HCT116 (cell line): ENCODE data around the gene CCND1.

Experiments
- CEBPB ChIP-seq: IDR thresholded peaks from 2 replicates; pipeline ENCODE4 v1.6.1; 2012; ENCODE audit warnings: low read depth
- CTCF ChIP-seq, 3 experiments: fragments of 200-600 bp in 1 of 3; sonication (generic) in 1 of 3; IDR thresholded peaks in 2 of 3; conservative IDR thresholded peaks in 1 of 3; 2 replicates each; pipeline ENCODE4 v1.5.1; 2012 to 2017; ENCODE audit warnings: low read depth in 2 of 3, low read length in 2 of 3, antibody characterized with exemption in 1 of 3, borderline replicate concordance in 1 of 3, control low read depth in 1 of 3, mild to moderate bottlenecking in 1 of 3, mixed read lengths in 1 of 3, mixed run types in 1 of 3, moderate library complexity in 1 of 3; ENCODE audit not compliant: insufficient read depth in 1 of 3
- EZH2 ChIP-seq: fragments of 200-600 bp; sonication (generic); IDR thresholded peaks from 2 replicates; pipeline ENCODE4 v1.6.1; 2017; ENCODE audit warnings: antibody characterized with exemption, mixed run types
- EZH2phosphoT487 ChIP-seq: fragments of 200-600 bp; IDR thresholded peaks from 2 replicates; pipeline ENCODE4 v1.6.1; 2018; ENCODE audit warnings: antibody characterized with exemption, borderline replicate concordance
- FOSL1 ChIP-seq: IDR thresholded peaks from 2 replicates; pipeline ENCODE4 v1.6.1; 2012; ENCODE audit warnings: low read depth
- JUND ChIP-seq: IDR thresholded peaks from 2 replicates; pipeline ENCODE4 v1.6.1; 2012
- POLR2A ChIP-seq: IDR thresholded peaks from 2 replicates; pipeline ENCODE4 v1.7.0; 2011; ENCODE audit warnings: borderline replicate concordance; ENCODE audit not compliant: insufficient read depth, insufficient read length; ENCODE audit errors: extremely low read depth
- POLR2AphosphoS5 ChIP-seq: IDR thresholded peaks from 2 replicates; pipeline ENCODE4 v1.6.1; 2011; ENCODE audit warnings: mild to moderate bottlenecking, low read depth, low read length, moderate library complexity
- REST ChIP-seq: IDR thresholded peaks from 2 replicates; pipeline ENCODE4 v1.6.1; 2012; ENCODE audit warnings: low read depth
- SP1 ChIP-seq: IDR thresholded peaks from 2 replicates; pipeline ENCODE4 v1.6.1; 2012; ENCODE audit warnings: low read depth
- SRF ChIP-seq: IDR thresholded peaks from 2 replicates; pipeline ENCODE4 v1.6.1; 2012; ENCODE audit warnings: low read depth
- YY1 ChIP-seq: IDR thresholded peaks from 2 replicates; pipeline ENCODE4 v1.6.1; 2011; ENCODE audit warnings: low read length, low read depth, moderate library complexity, mild to moderate bottlenecking; ENCODE audit not compliant: insufficient replicate concordance; ENCODE audit errors: extremely low read depth
- ZBTB33 ChIP-seq: IDR thresholded peaks from 2 replicates; pipeline ENCODE4 v1.6.1; 2011; ENCODE audit warnings: mild to moderate bottlenecking, low read length, moderate library complexity; ENCODE audit not compliant: insufficient replicate concordance; ENCODE audit errors: extremely low read depth
- TF ChIP-seq, protein P1 (sequence below): IDR thresholded peaks from 2 replicates; pipeline ENCODE4 v1.6.1; 2012

GRCh38 chr11:69677749-69678148 is 36.8 kb downstream of the CCND1 start:
- TF ChIP-seq POLR2A (no peak), SRF (no peak), CTCF (IDR thresholded peaks at IDR 0.05 in 2 of 3, conservative IDR thresholded peaks at IDR 0.05 in 1 of 3; ENCODE audit: borderline replicate concordance in 1 of 3, insufficient read depth in 1 of 3, low read depth in 2 of 3, low read length in 2 of 3) (no peak), POLR2AphosphoS5 (no peak), YY1 (no peak), EZH2phosphoT487 (no peak), FOSL1 (no peak), CEBPB (no peak), EZH2 (no peak), JUND (no peak), REST (no peak), SP1 (no peak), ZBTB33 (no peak)
- TF ChIP-seq, protein P1, sequence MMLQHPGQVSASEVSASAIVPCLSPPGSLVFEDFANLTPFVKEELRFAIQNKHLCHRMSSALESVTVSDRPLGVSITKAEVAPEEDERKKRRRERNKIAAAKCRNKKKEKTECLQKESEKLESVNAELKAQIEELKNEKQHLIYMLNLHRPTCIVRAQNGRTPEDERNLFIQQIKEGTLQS: no peak
